Gastrocnemius medialis (tissue), 4 donors: Measurements from ENCODE around the gene REXO1.

Source experiments
- POLR2A ChIP-seq, 2 donors: fragments of 450-650 bp; IDR thresholded peaks; one replicate each; pipeline ENCODE4 v1.6.1; 2017; ENCODE audit warnings: antibody characterized with exemption in 2 of 2, mild to moderate bottlenecking in 2 of 2, moderate library complexity in 2 of 2
- TF ChIP-seq, protein P1 (sequence below), 5 experiments: fragments of 450-650 bp in 3 of 5; fragments of 200-600 bp in 2 of 5; sonication (generic) in 2 of 5; IDR thresholded peaks in 4 of 5; conservative IDR thresholded peaks in 1 of 5; 1 replicate in 4 of 5; 2 replicates in 1 of 5; pipeline ENCODE4 v1.5.1; 2016 to 2019; ENCODE audit warnings: antibody characterized with exemption in 5 of 5, mild to moderate bottlenecking in 3 of 5, moderate library complexity in 3 of 5

GRCh38 chr19:1867349-1867724 is 19.1 kb upstream of the REXO1 start:
- no peak for TF ChIP-seq POLR2A (IDR thresholded peaks at IDR 0.05)
- TF ChIP-seq, protein P1, sequence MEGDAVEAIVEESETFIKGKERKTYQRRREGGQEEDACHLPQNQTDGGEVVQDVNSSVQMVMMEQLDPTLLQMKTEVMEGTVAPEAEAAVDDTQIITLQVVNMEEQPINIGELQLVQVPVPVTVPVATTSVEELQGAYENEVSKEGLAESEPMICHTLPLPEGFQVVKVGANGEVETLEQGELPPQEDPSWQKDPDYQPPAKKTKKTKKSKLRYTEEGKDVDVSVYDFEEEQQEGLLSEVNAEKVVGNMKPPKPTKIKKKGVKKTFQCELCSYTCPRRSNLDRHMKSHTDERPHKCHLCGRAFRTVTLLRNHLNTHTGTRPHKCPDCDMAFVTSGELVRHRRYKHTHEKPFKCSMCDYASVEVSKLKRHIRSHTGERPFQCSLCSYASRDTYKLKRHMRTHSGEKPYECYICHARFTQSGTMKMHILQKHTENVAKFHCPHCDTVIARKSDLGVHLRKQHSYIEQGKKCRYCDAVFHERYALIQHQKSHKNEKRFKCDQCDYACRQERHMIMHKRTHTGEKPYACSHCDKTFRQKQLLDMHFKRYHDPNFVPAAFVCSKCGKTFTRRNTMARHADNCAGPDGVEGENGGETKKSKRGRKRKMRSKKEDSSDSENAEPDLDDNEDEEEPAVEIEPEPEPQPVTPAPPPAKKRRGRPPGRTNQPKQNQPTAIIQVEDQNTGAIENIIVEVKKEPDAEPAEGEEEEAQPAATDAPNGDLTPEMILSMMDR (IDR thresholded peaks at IDR 0.05 in 4 of 5, conservative IDR thresholded peaks at IDR 0.05 in 1 of 5), result no peak
